ENCODE measurements around the gene KLHL15. TPM values are rescaled to one million over a fixed set of nuclear protein-coding genes. Genes with fewer than 3 reads are reported as not detected.
A peak's percentile ranks its signal among the peaks of the same experiment; 100 is the strongest.
"Not testable (repeated sequence)": the region's sequence is repeated elsewhere in the genome, so short reads cannot be mapped to it uniquely, and the experiment has no call there.

The KLHL15 gene, protein sequence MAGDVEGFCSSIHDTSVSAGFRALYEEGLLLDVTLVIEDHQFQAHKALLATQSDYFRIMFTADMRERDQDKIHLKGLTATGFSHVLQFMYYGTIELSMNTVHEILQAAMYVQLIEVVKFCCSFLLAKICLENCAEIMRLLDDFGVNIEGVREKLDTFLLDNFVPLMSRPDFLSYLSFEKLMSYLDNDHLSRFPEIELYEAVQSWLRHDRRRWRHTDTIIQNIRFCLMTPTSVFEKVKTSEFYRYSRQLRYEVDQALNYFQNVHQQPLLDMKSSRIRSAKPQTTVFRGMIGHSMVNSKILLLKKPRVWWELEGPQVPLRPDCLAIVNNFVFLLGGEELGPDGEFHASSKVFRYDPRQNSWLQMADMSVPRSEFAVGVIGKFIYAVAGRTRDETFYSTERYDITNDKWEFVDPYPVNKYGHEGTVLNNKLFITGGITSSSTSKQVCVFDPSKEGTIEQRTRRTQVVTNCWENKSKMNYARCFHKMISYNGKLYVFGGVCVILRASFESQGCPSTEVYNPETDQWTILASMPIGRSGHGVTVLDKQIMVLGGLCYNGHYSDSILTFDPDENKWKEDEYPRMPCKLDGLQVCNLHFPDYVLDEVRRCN
- 10 to 100 TPM; 10.1 to 15.9 (median 14.0) TPM for polyA plus RNA-seq (ENCODE audit: insufficient read depth in 1 of 5, insufficient read length in 5 of 5, low replicate concordance in 1 of 5)
- long read RNA-seq, donor 1, partial matches to known transcripts: 185 of 185 reads
- long read RNA-seq, donor 1, other reads (novel, unspliced or antisense): 0 of 185 reads
- long read RNA-seq, donor 2: 0 reads
- long read RNA-seq, donor 3: 0 reads
- long read RNA-seq, donor 4, partial matches to known transcripts: 22 of 56 reads
- long read RNA-seq, donor 4, other reads (novel, unspliced or antisense): 34 of 56 reads
- long read RNA-seq, donor 5: 0 reads
- long read RNA-seq, donor 6: 0 reads
- long read RNA-seq, donor 7: 0 reads
- long read RNA-seq, donor 8, partial matches to known transcripts: 56 of 56 reads
- long read RNA-seq, donor 8, other reads (novel, unspliced or antisense): 0 of 56 reads

DNA sequence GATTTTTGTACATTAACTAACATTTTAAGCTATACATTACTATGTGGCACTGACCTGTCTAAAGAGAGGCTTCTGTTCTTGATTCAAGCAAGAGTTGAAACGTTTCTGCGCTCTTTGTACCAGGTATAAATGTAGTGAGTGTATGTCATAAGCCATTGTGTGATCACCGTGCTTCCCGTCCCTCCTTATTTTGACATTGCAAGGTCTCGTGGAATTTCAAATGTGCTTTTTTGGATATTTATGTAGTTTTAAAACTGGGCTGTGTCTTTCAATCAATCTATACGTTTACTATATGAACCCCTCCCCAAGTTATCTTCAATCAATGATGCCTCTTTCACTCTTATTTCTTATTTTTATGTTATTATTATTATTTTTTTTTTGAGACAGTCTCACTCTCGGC is at the start of gene KLHL15:
Gene KLHL15, minus strand, starts transcription at position 101 of the 400 bp plus-strand sequence. CDS start 20,493 bp downstream, outside the sequence.
- no peak for DNase-seq

DNA sequence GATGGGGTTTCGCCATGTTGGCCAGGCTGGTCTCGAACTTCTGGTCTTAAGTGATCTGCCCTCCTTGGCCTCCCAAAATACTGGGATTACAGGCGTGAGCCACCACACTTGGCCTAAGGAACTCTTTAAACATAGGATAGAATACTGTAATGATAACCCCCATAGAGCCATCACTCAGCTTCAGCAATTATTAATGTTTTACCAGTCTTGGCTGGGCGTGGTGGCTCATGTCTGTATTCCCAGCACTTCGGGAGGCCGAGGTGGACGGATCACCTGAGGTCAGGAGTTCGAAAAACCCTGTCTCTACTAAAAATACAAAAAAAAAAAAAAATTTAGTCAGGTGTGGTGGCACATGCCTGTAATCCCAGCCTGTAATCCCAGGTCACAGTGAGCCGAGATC is 42.9 kb upstream of the KLHL15 start:
- DNase-seq: no peak

DNA sequence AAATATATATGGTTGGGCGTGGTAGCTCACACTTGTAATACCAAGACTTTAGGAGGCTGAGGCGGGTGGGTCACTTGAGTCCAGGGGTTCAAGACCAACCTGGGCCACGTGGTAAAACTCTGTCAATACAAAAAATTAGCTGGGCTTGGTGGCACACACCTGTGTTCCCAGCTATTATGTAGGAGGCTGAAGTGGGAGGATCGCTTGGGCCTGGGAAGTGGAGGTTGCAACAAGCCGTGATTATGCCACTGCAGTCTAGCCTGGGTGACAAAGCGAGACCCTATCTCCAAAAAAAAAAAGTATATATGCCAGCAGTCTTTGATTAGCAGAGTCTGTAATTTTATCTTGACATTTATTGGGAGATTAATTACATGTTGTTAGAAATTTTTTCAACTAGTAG is 36.5 kb upstream of the KLHL15 start:
- DNase-seq: no peak

DNA sequence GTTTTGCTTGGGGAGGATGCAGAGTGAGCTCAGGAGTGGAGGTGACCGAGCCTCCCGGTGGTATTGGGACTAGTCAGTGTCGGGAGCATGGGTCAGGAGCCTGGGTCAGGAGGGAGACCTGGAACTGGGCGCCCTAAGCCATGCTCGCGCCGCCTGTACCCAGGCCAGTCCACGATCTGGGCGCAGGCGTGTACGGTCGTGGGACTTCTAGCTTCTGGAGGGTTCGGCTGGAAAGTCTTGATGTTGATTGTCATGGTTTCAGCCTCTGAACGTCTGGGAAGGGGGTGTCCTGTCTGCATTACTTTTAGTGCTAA is 28.0 kb upstream of the KLHL15 start:
- DNase-seq: no peak

DNA sequence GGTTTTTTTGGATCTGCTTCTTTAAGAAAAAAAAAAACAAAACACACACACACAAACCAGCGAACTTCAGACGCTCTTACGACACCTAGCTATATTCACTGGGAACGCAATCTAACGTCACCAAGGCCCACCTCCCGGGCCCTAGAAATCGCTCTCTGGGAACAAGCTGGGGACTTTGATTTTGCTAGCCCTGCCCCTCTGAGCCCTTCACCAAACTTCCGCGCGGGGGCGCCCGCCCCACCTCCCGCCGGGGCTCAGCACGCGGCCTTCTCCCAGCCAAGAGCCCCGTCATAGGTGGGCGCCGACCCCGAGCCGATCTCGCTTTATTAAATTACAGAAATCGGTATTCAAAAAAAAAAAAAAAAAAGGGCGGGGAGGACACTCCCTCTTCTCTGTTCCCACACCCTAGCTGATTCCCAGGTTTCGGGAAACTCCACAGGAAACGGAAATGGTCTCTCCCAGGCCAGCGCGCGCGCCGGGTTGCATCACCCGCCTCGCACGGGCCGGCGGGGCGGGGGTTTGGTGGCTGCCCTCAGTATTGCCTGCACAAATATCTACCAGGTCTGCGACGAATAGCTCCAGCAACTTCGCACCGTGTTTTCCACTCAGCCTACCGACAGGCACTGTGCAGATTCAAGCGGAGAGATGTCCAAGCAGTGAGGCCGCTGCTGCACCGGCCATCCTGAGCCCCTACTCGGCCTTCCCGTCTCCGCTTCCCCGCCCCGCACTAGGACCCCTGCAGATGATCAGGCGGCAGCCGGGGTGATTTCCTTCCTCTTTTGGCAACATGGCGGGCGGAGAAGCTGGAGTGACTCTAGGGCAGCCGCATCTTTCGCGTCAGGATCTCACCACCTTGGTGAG is 27.4 kb upstream of the KLHL15 start, which contains the start of gene EIF2S3:
Gene EIF2S3, plus strand, starts transcription at position 775 of the 861 bp plus-strand sequence. Its CDS starts 13 bp downstream, at position 788.
- DNase-seq: peak; percentile 95 to 96

DNA sequence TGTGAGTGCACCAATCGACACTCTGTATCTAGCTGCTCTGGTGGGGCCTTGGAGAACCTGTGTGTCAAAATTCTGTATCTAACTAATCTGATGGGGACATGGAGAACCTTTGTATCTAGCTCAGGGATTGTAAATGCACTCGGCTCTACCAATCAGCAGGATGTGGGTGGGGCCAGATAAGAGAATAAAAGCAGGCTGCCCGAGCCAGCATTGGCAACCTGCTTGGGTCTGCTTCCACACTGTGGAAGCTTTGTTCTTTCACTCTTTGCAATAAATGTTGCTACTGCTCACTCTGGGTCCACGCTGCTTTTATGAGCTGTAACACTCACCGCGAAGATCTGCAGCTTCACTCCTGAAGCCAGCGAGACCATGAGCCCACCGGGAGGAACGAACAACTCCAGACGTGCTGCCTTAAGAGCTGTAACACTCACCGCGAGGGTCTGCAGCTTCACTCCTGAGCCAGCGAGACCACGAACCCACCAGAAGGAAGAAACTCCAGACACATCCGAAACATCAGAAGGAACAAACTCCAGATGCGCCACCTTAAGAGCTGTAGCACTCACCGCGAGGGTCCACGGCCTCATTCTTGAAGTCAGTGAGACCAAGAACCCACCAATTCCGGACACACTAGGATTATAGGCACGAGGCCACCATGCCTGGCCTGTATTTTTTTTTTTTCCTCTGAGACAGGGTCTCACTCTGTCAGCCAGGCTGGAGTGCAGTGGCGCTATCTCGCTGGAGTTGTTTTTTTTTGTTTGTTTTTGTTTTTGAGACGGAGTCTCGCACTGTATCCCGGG is 23.7 kb upstream of the KLHL15 start:
- DNase-seq: not testable (repeated sequence)

DNA sequence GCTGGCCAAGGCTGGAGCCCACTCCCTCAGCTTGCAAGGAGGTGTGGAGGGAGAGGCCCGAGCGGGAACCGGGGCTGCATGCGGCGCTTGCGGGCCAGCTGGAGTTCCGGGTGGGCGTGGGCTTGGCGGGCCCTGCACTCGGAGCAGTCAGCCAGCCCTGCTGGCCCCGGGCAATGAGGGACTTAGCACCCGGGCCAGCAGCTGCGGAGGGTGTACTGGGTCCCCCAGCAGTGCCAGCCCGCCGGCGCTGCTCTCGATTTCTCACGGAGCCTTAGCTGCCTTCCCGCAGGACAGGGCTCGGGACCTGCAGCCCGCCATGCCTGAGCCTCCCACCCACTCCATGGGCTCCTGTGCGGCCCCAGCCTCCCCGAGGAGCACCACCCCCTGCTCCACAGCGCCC is 22.7 kb upstream of the KLHL15 start:
- DNase-seq: not testable (repeated sequence)

DNA sequence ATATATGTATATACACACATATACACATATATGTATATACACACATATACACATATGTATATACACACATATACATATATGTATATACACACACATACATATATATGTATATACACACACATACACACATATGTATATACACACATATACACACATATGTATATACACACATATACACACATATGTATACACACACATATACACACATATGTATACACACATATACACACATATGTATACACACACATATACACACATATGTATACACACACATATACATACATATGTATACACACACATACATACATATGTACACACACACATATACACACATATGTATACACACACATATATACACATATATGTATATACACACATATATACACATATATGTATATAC is 19.1 kb upstream of the KLHL15 start:
- DNase-seq: not testable (repeated sequence)

DNA sequence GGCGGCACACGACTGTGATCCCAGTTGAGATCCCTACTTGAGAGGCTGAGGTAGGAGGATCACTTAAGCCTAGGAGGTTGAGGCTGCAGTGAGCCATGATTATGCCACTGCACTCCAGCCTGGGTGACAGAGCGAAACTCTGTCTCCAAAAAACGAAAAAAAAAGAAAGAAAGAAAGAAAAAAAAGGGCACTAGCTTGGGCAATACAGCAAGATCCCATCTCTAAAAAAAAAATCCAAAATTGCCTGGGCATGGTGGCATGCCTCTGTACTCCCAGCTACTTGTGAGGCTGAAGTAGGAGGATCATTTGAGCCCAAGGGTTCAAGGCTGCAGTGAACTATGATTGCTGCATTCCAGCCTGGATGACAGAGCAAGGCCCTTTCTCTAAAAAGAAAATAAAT is 10.7 kb upstream of the KLHL15 start:
- no peak for DNase-seq

DNA sequence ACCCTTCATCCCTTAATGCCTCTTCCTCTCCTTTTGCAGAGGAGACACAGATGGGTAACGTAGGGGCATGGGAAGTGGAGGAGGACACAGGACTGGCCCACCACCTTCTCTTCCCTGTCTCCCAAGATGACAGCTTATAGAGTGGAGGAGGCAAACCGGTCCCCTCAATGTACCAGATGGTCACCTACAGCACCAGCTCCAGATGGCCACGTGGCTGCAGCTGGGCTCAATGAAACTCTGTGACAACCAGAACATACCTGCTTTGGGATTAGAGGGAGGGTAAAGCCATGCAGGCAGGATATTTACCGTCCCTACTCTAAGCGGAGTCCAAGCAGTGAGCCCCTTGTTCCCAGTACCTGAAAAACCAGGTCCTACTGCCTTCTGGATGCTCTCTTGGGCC is 7.5 kb upstream of the KLHL15 start:
- DNase-seq: no peak

DNA sequence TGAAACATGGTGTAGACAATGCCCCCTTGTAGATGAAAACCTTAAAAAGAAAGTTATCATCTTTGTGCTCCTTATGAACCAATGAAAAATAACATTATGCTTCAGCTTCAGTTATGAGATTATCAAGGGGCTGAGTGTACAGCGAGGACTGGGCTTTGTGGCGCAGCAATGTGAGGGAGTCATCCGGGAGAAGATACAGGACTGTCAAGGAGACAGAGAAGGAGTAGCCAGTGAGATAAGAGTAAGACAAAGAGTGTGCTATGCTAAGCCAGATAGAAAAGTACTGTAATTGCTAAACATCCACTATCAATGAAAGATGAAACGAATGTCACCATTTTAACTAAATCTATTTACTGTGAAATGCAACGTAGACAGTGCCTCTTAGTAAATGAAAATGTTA is 3.6 kb upstream of the KLHL15 start:
- no peak for DNase-seq

DNA sequence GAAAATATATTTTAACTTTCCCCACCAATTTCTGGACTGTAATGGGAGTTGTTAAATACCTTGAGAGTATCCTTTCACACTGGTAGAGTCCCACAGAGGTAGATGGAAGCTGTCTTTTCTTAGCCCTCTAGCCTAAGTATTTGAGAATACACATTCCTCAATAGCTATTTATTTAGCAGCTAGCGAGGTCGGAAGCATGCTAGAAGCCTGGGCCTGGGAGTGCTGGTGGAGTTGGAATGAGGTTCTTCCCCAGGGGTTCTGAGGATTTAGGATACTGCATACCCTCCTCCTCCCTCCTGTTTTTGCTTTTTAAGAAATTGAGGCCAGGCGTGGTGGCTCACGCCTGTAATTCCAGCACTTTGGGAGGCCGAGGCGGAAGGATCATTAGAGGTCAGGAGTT is 999 bp upstream of the KLHL15 start:
- DNase-seq: no peak

DNA sequence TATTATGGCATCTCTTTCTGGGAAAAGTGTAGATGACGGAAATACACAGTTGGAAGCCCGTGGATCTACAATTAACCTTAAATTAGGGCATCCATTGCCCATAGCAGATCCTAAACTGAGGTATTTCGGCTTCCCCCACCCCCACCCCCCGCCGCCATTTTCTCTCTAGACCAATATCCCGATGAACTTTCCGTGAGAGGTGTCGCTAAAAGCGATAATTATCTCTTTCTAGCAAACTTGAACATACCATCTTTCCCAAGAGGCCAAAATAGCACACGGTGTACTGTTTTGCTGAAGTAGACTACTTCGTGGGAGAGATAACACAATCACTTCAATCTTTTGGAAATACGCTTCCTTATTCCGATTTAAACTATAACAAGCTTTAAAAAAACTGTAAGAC is 554 bp downstream of the KLHL15 start:
- DNase-seq: peak; percentile 24 to 30

DNA sequence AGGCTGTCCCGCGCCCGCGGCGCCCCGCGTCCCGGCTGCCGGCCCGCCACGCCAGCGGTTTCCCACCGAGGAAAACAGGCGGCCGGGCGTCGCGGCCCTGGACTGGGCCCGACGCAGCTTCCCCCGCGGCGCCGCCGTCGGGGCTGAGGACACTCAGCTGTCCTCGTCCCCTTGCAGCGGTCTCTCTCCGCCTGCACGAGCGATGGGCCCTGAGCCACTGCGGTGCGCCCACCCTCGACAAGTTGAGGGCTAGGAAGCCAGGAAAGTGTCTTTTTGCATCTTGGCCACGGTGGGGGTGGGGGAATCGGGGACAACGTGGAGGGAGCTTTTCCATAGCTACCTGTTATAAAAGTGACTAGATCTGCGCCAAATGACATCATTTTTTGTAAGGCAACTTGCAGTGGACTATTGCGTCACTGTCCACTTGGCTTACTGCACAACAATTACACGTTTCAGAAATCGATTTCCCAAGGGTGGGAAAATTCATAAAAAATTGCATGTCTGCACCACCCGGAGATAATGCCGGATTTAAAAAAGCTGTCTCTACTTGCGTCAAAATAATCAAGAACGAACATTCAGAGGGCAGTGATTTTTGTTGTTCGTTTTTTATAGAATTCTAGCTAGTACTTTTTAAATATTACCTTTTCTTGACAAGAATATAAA is 1.1 kb downstream of the KLHL15 start:
- DNase-seq: peak; percentile 58 to 61

DNA sequence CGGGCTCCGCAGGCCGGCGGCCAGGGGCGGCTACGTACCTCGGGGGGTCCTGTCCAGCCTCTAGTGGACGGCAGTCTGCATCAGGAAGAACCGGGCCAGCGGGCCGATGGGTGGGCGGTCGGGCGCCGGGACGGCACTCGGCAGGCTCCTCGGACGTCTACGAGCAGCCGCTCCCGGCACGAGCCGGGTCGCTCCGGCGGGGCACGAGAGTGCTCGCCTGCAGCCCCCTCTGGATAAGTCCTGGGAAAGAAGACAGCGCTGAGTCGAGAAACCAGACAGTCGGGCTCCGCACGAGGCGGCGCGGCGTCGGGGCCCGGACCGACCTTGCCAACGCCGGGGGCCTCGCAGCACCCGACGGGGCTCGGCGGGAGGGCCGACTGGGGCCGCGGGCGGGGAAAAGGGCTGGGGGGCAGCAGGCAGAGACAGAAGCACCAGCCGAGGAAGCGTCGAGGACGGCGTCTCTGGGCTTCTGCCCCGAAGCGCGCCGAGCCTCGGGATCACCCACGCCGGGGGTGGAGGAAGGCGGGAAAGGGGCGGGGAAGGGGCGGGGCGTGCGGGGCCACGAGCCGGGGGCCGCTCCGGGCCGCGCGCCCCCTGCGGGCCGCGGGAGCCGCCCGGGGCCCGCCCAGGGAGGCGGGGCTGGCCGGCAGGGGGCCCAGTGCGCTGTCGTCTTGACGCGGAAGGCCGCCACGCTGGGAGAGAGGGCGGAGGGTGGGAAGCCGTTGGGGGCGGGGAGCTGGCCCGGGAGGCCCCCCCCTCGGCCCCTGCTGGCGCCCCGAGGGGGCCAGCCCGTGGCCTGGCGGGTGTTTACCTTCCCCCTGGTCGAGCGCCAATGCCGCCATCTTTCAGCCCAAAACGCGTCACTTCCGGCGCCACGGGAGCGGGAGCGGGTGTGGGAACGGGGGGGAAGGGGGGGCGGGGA is 1.9 kb downstream of the KLHL15 start:
- peak; percentile 88 to 89 for DNase-seq

DNA sequence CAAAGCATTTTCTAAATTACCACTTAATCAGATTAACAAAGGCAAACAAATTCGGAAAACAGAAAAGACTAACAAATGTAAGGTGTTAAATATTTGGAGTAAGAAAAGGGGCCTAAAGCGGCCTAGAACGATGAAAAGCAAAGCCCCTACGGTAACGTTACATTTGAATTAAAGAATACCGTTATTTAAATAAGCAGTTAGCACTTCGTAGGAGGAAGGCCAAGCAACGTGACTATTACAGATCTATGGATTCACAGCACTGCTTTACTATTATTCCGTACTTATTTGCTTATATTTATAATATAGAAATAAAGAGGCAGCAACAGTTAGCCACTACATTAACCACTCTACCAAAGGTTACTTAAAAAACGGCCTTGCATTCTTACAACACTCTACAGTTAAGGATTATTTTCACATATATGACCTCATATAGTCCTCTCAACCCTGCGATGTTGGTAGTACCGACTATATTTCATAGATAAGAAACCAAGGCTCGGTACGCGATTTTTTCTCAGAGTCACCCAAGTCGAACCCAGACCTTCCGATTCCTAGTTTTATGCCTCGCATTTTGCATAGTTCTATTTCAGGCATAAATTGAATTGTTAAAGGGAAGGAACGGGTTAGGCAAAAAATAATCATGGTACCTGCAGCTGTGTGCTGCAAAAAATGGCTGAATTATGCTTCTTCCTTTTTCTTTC is 2.9 kb downstream of the KLHL15 start:
- peak; percentile 23 for DNase-seq

DNA sequence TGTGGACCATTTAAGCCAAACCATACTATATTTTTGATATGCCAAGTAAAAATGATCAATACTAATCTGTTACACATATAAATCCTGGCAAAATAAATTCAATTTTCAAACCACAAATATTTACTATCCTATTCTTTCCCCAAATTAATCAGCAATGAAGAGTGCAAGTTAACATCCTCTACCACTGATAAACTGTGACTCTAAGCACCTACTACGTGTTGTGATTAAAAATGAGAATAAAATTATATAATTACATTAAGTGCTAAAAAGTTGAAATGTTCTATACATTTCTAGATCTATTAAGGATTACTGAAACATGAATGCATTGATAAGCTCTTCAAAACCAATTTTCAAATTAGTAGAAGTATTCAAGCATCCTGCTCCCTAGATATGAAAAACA is 3.4 kb downstream of the KLHL15 start:
- DNase-seq: no peak

DNA sequence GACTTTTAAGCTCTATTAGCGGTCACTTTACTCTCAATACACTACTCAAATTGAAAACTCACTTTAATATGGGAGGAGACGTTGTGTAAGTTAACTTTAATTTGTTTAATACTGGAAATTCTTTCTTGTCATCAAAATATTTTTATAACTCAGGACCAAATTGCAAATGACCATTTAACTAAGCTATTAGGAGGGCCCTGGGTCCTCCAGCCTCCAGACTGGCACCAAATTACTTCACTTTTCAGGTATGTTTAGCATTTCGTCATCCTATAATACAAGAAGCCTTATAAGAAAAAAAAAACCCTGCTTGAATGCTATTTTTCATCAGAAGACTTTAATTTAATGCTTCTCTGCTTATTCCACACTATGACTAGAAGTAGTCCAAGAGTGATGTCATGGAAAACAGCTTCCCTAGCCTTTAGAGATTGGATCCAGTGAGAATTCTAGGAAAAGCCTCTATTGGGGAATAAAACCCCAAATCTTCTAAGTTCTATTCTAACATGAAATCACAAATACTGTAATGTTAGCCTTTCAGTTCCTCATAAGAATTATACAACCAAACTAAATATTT is 6.6 kb downstream of the KLHL15 start:
- no peak for DNase-seq
